22Rv1 (cell line): ENCODE measurements around the gene CTXND1.
"Not testable (repeated sequence)": the region's sequence is repeated elsewhere in the genome, so short reads cannot be mapped to it uniquely, and the experiment has no call there.

Source experiments
- ZFX ChIP-seq: fragments of 450-650 bp; IDR thresholded peaks from 2 replicates; pipeline ENCODE4 v1.6.1; 2017; ENCODE audit warnings: antibody characterized with exemption, borderline replicate concordance
- TF ChIP-seq, protein P1 (sequence below): fragments of 450-650 bp; IDR thresholded peaks from 2 replicates; pipeline ENCODE4 v1.5.1; 2017; ENCODE audit warnings: mild to moderate bottlenecking

DNA sequence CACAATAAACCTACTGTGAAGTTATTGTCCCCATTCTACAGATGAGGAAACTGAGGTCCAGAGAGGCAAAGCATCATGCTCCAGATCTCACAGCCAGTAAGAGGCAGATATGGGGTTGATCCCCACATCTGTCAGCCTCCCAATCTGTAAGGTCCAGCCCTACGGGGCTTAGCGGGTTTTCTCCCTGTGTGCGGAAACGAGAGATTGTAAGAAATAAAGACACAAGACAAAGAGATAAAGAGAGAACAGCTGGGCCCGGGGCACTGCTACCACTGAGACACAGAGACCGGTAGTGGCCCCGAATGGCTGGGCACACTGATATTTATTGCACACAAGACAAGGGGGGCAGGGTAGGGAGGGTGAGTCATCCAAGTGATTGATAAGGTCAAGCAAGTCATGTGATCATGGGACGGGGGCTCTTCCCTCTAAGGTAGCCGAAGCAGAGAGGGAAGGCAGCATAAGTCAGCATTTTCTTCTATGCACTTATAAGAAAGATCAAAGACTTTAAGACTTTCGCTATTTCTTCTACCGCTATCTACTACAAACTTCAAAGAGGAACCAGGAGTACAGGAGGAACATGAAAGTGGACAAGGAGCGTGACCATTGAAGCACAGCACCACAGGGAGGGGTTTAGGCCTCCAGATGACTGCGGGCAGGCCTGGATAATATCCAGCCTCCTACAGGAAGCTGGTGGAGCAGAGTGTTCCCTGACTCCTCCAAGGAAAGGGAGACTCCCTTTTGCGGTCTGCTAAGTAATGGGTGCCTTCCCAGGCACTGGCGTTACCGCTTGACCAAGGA, 96.4 kb downstream of the CTXND1 start:
- TF ChIP-seq, protein P1, sequence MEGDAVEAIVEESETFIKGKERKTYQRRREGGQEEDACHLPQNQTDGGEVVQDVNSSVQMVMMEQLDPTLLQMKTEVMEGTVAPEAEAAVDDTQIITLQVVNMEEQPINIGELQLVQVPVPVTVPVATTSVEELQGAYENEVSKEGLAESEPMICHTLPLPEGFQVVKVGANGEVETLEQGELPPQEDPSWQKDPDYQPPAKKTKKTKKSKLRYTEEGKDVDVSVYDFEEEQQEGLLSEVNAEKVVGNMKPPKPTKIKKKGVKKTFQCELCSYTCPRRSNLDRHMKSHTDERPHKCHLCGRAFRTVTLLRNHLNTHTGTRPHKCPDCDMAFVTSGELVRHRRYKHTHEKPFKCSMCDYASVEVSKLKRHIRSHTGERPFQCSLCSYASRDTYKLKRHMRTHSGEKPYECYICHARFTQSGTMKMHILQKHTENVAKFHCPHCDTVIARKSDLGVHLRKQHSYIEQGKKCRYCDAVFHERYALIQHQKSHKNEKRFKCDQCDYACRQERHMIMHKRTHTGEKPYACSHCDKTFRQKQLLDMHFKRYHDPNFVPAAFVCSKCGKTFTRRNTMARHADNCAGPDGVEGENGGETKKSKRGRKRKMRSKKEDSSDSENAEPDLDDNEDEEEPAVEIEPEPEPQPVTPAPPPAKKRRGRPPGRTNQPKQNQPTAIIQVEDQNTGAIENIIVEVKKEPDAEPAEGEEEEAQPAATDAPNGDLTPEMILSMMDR = not testable (repeated sequence)
- TF ChIP-seq ZFX = not testable (repeated sequence)
